Measurements from ENCODE around the gene POLR3G.
A peak's percentile ranks its signal among the peaks of the same experiment; 100 is the strongest.

The POLR3G gene

GRCh38 chr5:90528601-90529193 is 54.0 kb downstream of the POLR3G start:
- peak overlapping the region; percentile 94 for H3K4me3 ChIP-seq (ENCODE audit: low read depth, low read length)
- DNase-seq (ENCODE audit: low read depth) = peak; percentile 31
- no peak for TF ChIP-seq CTCF (IDR thresholded peaks at IDR 0.05; ENCODE audit: low read depth, low read length)
- no peak for TF ChIP-seq MYC (IDR thresholded peaks at IDR 0.05; ENCODE audit: low read depth, low read length)
- TF ChIP-seq MAX (IDR thresholded peaks at IDR 0.05; ENCODE audit: low read depth, low read length) = no peak
- no peak for TF ChIP-seq POLR2A (IDR thresholded peaks at IDR 0.05; ENCODE audit: extremely low read depth, insufficient read length)

GRCh38 chr5:90529194-90529938 is 54.7 kb downstream of the POLR3G start, which contains the start of gene LYSMD3:
LYSMD3 (minus strand) TSS chr5:90529584; CDS start chr5:90525289, 4,295 bp downstream.
- peak within 1 kb of the TSS; percentile 94 for H3K4me3 ChIP-seq (ENCODE audit: low read depth, low read length)
- TF ChIP-seq MAX (IDR thresholded peaks at IDR 0.05; ENCODE audit: low read depth, low read length) (no peak), POLR2A (IDR thresholded peaks at IDR 0.05; ENCODE audit: extremely low read depth, insufficient read length) (peak; percentile 76)
- DNase-seq (ENCODE audit: low read depth) = peak; percentile 96

GRCh38 chr5:90529939-90530677 is 55.4 kb downstream of the POLR3G start:
- TF ChIP-seq CTCF (IDR thresholded peaks at IDR 0.05; ENCODE audit: low read depth, low read length) (peak; percentile 49), POLR2A (IDR thresholded peaks at IDR 0.05; ENCODE audit: extremely low read depth, insufficient read length) (no peak), MAX (IDR thresholded peaks at IDR 0.05; ENCODE audit: low read depth, low read length) (peak; percentile 21; the same call in 1 of the 2 replicates), MYC (IDR thresholded peaks at IDR 0.05; ENCODE audit: low read depth, low read length) (peak; percentile 40; the same call in 1 of the 2 replicates)

GRCh38 chr5:90530736-90531487 is 56.2 kb downstream of the POLR3G start:
- DNase-seq (ENCODE audit: low read depth) = no peak
- H3K4me3 ChIP-seq (ENCODE audit: low read depth, low read length) = peak overlapping the region; percentile 79
- TF ChIP-seq MYC (IDR thresholded peaks at IDR 0.05; ENCODE audit: low read depth, low read length) (no peak), POLR2A (IDR thresholded peaks at IDR 0.05; ENCODE audit: extremely low read depth, insufficient read length) (no peak), CTCF (IDR thresholded peaks at IDR 0.05; ENCODE audit: low read depth, low read length) (no peak), MAX (IDR thresholded peaks at IDR 0.05; ENCODE audit: low read depth, low read length) (no peak)

More at GRCh38 chr5:90529939-90530677, 55.4 kb downstream of the POLR3G start:
- peak overlapping the region; percentile 79 for H3K4me3 ChIP-seq (ENCODE audit: low read depth, low read length)
- peak; percentile 83 for DNase-seq (ENCODE audit: low read depth)

GRCh38 chr5:90533794-90534193 is 59.1 kb downstream of the POLR3G start:
- no peak for DNase-seq (ENCODE audit: low read depth)
- no peak overlapping the region for H3K4me3 ChIP-seq (ENCODE audit: low read depth, low read length)
- TF ChIP-seq MAX (IDR thresholded peaks at IDR 0.05; ENCODE audit: low read depth, low read length) (no peak), POLR2A (IDR thresholded peaks at IDR 0.05; ENCODE audit: extremely low read depth, insufficient read length) (no peak), CTCF (IDR thresholded peaks at IDR 0.05; ENCODE audit: low read depth, low read length) (no peak)
